HG03521 (cell line): ENCODE results near the gene CARD19.
A peak's percentile ranks its signal among the peaks of the same experiment; 100 is the strongest.
"Not testable (repeated sequence)": the region's sequence is repeated elsewhere in the genome, so short reads cannot be mapped to it uniquely, and the experiment has no call there.

Experiments
- ATAC-seq: cut with Tn5 transposase; IDR thresholded peaks from one replicate; pipeline ENCODE4 v1.9.1; 2021; ENCODE audit warnings: mild to moderate bottlenecking, moderate library complexity; ENCODE audit not compliant: unreplicated experiment

The CARD19 gene

DNA sequence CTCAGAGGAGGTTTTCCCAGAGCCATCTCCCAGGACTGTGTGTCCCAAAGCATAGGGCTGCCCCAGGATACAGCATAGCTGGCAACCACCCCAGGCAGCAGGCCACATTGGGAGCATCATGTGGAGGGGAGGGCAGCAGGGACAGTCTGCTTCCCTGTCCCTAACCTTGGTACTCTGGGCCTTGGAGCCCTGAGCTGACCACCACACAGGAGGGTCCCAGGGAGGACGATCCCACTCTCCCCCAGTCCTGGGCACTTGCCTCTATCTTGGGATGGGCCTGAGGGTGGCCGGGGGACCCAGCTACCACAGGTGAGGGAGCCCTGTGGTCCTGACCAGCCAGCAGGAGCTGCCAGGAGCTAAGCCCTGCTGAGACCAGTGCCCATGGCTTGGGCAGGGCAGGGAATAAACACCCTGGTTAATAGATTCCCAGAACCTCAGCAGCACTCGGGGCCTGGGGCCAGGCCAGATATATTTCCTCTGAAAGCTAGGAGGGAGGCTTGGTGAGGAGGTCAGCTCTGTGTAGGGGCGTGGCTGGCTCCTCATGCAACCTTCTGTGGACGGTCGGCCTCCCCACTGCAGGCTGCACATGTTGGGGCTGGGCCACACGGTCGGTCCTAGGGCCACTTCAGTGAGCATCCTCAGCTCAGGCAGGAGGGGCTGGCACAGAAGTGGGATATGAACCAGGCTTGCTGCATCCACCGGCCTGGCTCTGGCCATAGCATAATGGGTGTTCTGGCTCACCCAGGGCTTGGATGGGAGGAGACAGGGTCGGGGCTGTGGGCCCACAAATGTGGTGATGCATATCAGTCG is 33.9 kb downstream of the CARD19 start:
- ATAC-seq = no peak

DNA sequence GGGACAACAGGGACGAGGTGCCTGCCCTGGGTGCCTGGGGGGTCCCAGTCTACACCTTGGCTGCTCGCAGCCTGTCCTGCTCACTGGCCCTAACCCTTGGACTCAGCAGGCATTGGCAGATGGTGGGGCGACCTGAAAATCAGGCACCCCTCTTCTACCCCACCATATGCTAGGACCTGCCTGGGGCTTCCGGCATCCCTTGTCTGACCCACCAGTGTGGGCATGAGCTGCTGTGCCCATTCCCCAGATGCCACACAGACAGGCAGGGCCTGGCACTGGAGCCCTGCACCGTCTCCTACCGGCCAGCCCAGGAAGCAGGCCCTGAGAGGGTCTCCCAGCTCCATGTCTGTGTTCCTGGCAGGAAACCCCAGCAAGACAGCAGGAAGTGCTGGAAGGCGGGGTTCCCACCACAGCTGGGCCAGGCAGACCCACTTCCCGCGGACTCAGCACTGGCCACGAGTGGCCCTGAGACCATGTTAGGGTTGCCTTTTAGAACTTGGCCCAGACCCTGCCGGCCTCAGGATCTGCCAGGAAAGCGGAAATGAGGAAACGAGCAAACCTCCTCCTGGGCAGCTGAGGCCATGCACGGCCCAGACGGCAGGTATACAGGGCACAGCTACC is 35.0 kb downstream of the CARD19 start:
- ATAC-seq = no peak

DNA sequence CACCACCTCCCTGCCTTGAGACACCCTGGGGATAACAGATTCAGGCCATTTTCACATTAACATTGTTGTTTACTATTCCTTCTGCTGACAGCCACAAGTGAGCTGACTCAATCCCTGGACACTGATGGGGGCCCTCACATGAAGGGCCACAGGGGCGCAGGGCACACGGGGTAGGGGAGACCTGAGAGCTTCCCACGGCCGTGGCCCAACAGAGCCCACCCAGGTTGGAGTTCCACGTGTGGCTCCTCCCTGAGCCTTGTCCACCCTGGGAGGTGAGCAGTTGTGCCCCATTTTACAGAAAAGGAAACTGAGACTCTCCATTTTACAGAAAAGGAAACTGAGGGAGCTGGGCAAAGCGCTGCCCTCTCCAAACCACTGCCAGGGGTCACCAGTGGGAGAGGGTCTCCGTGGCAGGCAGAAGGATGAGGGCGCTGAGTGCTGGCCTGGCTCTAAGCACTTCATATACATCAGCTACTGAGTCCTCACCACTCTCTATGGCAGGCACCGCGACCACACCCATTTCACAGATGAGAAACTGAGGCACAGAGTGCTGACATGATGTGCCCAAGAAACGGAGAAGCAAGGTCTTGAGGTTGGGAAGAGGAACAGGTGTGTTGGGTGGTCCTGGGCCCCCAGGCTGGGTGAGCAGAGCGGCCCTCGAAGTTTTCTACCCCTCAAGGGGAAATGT is 35.7 kb downstream of the CARD19 start:
- no peak for ATAC-seq

DNA sequence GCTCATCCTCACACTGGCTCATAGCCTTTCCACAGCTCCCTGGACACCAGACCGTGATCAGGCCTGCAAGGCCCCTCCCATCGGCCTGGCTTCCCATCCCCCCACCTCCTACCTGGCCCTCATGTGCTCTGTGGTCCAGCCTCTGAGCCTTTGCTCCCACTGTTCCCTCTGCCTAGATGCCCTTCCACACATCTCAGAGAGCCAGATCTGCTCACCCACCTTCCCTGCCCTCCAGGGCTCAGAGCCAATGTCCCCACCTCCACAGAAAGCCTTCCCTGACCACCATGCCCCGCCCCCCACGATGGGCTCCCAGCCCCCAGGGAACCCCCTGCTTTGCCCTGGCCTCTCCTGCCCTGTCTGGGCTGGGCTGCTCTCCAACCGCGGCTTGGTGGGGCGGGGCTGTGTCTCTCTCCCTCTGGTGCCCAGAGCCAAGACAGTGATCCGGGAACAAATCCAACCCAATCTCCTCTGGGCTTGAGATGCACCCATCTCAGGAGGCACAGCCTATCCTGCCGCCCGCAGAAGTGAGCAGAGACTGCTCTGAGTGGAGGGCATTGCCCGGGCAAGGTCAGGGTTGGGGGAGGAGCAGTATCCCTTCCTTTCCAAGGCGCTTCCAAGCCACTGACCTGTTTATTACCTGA is 36.4 kb downstream of the CARD19 start:
- ATAC-seq = no peak

DNA sequence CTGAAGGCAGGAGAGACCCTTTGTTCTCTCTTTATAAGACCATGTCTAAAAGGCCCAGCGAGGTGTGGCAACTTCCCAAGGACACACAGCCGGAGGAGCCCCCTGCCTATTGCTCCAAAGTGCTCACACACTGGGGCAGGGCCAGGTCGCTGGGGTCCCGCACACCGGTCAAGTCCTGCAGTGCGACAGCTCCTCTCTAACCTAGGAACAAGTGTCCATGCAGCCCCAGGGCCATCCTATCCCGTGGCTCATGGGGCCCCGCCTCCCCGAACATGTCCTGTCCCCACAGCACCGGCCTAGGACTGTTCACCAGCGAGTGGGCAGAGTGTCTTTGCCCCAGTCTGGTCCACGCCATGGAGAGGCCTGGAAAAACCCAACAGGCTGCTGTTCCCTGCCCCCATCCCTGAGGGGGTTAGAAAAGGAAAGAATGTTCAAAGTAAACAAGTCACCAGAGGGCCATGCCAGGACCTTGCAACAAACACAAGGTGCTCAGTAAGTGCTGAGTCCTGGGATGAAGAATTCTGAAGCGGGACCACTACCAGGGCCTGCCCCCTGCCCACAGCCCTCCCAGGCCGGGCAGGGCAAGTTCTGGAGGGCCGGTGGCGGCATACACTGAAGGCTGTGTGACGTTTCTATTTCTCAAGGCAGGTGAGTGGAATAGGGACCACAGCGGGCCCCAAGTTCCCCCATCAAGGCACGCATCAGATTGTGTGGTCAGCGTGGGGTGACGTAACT is 37.1 kb downstream of the CARD19 start:
- peak; percentile 42 for ATAC-seq

DNA sequence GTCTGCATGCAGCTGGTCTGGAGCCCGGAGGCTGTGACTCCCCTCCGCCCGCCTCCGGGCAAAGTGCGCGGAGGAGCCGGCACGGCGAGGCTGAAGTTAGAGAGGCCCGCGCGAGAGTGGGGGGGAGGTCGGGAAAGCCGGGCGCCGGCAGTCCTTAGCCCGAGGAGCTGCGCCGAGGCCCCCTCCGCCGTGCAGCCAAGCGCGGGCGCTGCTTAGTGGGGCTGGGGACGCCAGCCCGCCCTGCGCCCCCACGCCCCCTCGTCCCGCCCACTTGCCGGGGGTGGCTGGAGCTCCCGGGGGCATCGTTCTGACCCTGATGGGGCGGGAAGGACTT is 37.6 kb downstream of the CARD19 start:
- no peak for ATAC-seq

DNA sequence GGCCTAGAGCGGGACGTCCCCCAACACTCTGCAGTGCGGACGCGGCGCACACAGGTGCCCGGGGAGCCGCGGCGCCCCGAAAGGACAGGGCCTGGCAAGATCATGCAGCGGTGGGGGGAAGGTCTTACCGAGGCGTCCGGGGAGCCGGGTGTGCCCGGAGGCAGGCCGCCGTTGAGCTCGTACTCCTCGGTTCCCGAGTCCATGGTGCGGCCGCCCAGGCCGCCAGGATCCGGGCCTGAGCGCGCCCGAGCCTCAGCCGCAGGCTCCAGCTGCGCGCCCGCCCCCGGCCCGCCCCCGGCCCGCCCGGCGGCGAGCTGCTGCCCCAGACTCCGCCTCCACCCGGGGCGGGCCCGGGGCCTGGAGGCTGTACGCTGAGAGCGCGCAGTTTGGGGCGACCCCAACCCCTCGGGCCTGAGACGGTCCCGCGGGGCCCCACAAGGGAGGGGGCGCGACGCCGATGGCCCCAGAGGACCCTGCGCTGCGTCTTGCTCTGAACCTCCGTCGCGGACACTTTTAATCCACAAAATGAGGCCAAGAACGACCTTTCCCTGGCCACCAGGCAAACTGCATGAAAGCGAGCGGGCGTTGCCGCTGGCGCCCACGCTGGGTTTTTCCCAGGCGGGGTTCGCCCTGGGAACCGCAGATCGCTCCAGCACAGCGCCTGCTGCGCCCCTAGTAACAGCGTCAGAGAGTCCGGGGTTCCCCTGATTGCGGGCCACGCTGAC is 38.2 kb downstream of the CARD19 start, which contains the start of gene NINJ1:
Gene NINJ1 (minus strand): TSS at position 237 of the 725 bp plus-strand sequence. CDS start 34 bp downstream, at position 203.
- peak; percentile 63 for ATAC-seq

DNA sequence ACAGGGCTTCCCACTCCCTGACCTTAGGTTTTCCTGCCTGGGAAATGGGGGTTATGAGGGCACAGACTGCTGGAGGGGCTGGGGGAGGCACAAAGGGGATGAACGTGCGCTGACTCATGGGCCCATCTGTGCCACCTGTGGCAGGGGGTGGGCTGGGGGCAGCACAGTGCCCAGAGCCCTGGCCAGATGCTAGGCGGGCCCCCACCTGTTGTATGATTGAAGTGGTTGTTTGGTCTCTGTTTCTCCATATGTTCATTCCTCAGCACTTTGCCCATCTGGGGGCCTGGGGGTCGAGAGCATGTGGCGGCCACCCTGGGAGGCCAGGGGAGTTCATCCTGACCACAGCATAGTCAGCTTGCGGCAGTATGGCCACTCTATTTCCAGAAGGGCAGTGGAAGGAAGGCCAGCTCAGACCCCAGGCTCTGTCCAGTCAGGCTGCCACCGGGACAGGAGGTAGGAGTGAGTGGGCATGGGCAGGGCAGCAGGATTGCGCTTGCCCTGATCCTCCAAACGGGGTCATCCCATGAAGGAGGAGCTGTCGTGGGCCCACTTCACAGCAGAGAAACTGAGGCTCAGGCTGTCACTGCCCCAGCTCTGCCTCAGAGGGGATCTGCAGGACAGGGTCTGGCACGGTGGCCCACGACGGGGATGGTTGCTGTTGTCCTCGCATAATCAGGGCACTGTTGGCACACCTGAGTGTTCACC is 38.9 kb downstream of the CARD19 start:
- ATAC-seq = no peak

DNA sequence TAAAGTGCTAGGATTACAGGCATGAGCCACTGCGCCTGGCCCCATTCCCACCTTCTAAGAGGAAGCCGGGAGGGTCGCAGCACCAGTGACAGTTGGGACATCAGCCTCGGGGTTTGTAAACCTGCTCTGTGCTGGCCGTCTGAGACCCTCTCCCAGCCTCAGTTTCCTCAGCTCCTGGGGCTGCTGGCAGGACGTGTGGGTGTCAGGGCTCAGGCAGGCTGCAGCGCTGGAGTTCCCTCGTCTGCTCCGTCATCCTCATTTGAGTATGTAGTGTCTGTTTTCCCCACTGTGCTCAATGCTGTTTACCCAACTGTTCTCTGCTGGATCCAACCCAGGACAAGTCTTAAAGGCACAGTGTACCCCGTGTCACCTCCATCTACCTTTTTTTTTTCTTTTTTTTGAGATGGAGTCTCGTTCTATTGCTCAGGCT is 40.0 kb downstream of the CARD19 start:
- ATAC-seq = no peak

DNA sequence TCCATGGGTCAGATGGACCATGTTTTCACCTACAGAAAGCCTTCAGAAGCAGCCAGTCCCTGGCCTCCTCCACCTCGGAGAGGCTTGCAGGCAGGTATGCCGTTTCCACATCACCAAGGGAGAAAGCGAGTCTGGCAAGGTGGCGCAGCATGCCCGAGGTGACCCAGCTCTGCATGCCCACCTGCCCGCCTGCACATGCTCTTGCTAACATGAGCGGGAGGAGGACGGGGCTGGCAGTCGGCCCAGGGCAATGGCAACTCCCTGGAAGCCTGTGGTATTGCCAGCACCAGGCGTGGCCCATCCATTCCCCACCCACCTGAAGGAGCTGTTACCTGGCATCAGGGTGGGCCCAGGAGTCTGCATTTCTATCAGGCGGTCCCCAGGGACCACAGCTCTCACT is 41.3 kb downstream of the CARD19 start:
- ATAC-seq = no peak

DNA sequence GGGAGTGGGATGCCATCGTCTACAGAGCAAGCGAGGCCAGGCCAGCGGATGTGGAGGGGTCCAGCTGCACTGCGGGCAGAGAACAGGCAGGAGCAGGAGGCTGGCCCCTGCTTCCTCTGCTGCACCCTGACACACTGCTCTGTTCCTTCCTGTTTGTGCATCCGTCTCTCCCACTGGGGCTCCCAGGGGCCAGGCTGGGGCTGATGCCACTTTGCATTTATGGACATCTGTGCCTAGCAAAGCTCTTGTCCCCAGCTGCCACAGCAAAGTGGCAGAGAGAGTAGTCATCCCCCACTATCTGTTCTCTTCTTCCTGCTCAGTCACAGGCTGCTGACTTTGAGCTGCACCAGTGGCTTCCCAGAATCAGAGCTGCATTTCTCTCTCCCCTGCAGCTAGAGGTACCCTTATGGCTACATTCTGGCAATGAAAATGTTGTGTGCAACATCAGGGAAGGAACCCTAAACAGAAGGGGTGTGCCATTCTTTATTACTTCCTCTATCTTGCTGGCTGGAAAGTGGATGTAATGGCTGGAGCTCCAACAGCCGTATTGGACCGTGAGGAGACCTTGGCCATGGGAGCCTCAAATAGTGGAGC is 42.3 kb downstream of the CARD19 start:
- ATAC-seq = no peak

DNA sequence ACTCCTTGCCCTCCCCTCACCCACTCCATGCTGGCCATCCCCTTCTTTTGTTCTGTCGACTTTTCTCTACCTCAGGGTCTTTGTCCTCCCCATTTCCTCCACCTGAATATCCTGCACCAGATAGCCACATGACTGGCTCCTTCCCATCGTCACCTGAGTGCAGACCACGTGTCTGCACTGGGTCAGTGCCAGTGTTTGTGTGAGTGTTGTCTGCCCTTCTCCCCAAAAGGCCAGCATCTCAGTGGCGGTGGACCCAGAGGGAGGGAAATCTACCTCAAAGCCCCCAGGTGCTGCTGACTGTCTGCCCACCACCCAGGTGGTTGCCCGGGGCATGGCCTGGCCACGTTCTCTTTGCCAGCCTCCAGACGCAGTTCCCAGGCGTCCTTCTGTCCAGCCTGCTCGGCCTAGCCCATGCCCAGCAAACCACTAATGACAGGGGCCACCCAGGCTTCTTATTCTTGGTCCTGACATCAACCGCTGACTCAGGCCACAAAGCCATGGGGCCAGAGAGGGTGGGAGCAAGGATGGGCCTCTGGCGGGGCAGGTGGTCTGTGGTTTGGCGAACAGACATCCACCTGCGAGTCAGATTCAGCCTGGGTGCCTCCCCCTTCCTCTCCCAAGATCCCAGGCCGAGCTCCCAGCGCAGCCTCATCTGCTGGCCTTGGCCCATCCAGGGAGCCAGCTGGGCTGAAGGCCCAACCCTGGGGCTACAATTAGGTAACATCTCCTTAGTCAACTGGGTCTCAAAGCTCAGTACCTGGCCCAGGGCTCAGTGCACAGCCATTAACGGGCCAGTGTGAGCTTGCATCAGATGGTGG is 43.6 kb downstream of the CARD19 start:
- ATAC-seq = no peak

DNA sequence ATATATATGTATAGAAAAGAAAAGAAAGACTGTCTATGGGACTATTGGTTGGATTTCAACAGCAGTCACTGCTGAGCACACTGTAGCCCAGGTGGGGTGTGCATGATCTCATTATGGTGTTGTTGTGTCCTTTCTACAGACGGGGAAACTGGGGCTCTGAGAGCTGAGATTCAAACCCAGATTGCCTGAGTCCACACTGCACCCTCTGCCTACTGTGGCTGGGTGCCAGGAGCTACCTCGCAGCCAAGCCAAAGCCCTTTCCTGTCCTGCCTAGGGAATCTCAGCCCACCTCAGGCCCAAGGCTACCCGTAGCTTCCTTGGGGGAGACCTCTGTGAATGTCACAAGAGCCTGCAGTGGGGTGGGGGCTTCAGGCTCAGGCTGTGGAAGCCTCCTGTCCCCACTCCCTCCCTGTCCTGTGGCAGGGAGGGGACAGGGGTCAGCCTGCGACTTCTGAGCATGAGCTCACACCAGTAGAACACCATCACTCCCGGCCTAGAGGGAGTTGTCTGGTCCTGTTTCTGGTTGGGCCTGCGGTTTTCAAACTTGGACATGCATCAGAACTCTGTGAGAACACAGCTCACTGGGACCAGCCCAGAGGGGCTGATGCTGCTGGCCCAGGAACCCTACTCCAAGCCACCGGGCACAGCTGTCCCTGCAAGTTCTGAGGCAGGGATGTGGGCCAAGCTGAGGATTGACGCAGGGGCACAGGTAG is 45.9 kb downstream of the CARD19 start:
- ATAC-seq = no peak

DNA sequence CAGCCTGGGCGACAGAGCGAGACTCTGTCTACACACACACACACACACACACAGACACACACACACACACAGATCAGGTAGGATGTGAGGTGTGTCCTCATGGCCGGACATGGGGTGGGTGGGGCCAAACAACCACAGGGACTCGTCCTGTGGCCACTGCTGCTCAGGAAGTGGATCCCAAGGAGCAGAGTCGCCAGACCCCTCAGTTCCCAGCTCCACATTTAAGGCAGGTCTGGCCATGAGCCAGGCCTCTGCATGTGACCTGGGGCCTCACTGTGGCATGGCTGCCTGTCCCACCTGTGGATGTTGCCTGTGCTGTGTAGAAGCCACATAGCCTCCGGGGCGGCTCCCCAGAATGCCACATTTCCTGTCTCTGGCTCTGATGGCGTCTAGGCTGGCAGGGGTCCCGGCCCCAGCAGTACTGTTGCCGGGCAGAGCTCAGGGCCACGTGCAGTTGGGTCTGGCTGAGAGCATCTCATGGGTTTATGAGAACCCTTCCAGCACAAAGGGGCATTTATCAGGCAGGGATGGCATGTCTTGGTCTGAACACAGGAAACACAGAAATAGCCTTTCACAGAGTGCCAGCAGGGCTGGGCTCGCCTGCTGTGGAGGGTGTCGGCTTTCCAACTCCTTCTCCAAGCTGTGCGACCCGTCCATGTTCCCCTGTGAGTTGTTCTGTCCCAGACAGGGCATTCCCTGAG is 48.0 kb downstream of the CARD19 start:
- ATAC-seq = no peak

DNA sequence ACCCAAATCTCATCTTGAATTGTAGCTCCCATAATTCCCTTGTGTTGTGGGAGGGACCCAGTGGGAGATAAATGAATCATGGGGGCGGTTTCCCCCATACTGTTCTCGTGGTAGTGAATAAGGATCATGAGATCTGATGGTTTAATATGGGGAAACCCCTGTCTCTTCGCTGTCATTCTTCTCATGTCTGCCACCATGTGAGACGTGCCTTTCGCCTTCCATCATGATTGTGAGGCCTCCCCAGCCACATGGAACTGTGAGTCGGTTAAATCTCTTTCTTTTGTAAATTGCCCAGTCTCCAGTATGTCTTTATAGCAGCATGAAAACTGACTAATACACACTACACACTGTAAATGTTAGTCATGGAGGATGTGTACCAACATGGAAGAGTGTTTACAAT is 50.7 kb downstream of the CARD19 start:
- not testable (repeated sequence) for ATAC-seq

DNA sequence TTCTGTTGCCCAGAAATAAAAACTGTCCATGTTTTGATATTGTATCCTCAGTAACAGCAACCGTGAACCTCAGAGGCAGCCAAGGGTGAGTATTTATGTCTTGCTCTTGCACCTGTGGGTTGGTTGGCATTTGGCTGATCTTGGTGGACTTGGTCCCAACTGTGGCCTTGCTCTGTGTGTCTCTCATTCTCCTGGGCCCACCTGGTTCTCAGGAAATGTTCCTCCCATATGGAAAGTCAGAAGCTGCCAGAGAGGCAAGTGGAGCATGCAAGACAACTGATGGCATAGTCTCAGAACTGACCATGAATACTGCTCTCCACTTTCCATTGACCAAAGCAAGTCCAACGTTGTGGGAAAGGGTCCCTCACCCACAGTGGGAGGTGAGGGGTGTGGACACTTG is 51.6 kb downstream of the CARD19 start:
- ATAC-seq = no peak

DNA sequence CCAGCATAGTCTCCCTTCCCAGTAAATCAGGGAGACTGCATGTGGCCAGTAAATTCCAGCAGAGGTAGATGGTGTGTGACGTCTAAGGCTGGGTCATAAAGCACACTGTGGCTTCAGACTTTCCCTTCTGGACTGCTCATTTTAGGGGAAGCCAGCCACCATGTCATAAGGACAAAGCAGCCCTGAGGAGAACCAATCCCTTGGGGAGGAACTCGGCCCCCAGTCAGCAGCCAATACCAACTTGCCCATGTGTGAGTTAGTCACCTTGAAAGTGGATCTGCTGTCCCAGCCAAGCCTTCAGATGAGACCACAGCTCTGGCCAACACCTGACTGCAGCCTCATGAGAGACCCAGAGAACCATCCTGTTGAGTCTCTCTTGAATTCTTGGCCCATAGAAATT is 52.7 kb downstream of the CARD19 start:
- no peak for ATAC-seq
